H1 (cell line): ENCODE data around the gene RUVBL2. TPM values are rescaled to one million over a fixed set of nuclear protein-coding genes. Genes with fewer than 3 reads are reported as not detected.
"Not testable (repeated sequence)": the region's sequence is repeated elsewhere in the genome, so short reads cannot be mapped to it uniquely, and the experiment has no call there.

ENCODE experiments used
- CTCF ChIA-PET: fragments of 300-600 bp; sonication (Branson Sonifier 250); formaldehyde crosslinking; loops from one replicate; lab custom pipeline; 2021; ENCODE audit not compliant: partially characterized antibody; lab: Charles Lee
- POLR2A ChIA-PET: fragments of 300-600 bp; sonication (Branson Sonifier 250); formaldehyde crosslinking; loops from one replicate; lab custom pipeline; 2021; ENCODE audit warnings: inconsistent platforms; ENCODE audit not compliant: partially characterized antibody; lab: Charles Lee
- DNase-seq, 2 experiments: peaks; one replicate each; pipeline versions ENCODE4 v3.0.0 to v3.0.0-alpha.2; 2010 to 2022; ENCODE audit warnings: low spot score in 2 of 2, low read depth in 1 of 2, mixed read lengths in 1 of 2
- FAIRE-seq: peaks from 2 replicates; lab custom pipeline; 2011; peaks lifted over from hg19 to GRCh38; lab: Jason Lieb, UNC
- H2AFZ ChIP-seq: 2 replicates; pipeline ENCODE4 v1.8.1; 2012; ENCODE audit warnings: low read length, inconsistent platforms
- H2AK5ac ChIP-seq: 2 replicates; pipeline ENCODE4 v1.6.1; 2013; ENCODE audit warnings: low read depth, low read length
- H2BK120ac ChIP-seq: replicated peaks from 2 replicates; pipeline ENCODE3; 2013; ENCODE audit warnings: low read depth, low read length, inconsistent platforms
- H2BK12ac ChIP-seq: 2 replicates; pipeline ENCODE4 v1.6.1; 2013; ENCODE audit warnings: low read depth, low read length
- H2BK15ac ChIP-seq: 2 replicates; pipeline ENCODE4 v1.6.1; 2013; ENCODE audit warnings: low read length
- H2BK20ac ChIP-seq: 2 replicates; pipeline ENCODE4 v1.6.1; 2013; ENCODE audit warnings: low read length
- H2BK5ac ChIP-seq: 2 replicates; pipeline ENCODE4 v1.6.1; 2013; ENCODE audit warnings: low read depth, low read length
- H3K14ac ChIP-seq: 2 replicates; pipeline ENCODE4 v1.6.1; 2013; ENCODE audit warnings: inconsistent platforms; ENCODE audit not compliant: insufficient read length
- H3K18ac ChIP-seq: 2 replicates; pipeline ENCODE4 v1.6.1; 2013; ENCODE audit warnings: low read length; ENCODE audit errors: extremely low read depth
- H3K23ac ChIP-seq: 2 replicates; pipeline ENCODE4 v1.6.1; 2013; ENCODE audit warnings: inconsistent platforms; ENCODE audit not compliant: insufficient read length
- H3K23me2 ChIP-seq: 2 replicates; pipeline ENCODE4 v1.6.1; 2013; ENCODE audit warnings: low read depth, low read length
- H3K27ac ChIP-seq: 2 replicates; pipeline ENCODE4 v1.6.1; 2011; ENCODE audit warnings: low read depth, low read length, inconsistent platforms
- H3K27me3 ChIP-seq, 4 experiments: replicated peaks in 1 of 4; 1 replicate in 1 of 4; 2 replicates in 3 of 4; pipeline versions ENCODE4 v1.6.1 to v1.8.1; 2011 to 2013; ENCODE audit warnings: low read length in 3 of 4, mild to moderate bottlenecking in 3 of 4, inconsistent platforms in 2 of 4, mixed read lengths in 2 of 4, moderate library complexity in 1 of 4; ENCODE audit not compliant: control insufficient read depth in 3 of 4, insufficient read depth in 3 of 4; ENCODE audit errors: extremely low read depth in 1 of 4
- H3K36me3 ChIP-seq, 4 experiments: 2 replicates each; pipeline versions ENCODE4 v1.6.1 to v1.8.1; 2011 to 2013; ENCODE audit warnings: mild to moderate bottlenecking in 4 of 4, low read length in 3 of 4, moderate library complexity in 2 of 4, control low read depth in 1 of 4, inconsistent platforms in 1 of 4; ENCODE audit not compliant: insufficient read depth in 4 of 4, control insufficient read depth in 2 of 4
- H3K4ac ChIP-seq: replicated peaks from 2 replicates; pipeline ENCODE3; 2013; ENCODE audit warnings: low read length, low read depth, mixed read lengths, inconsistent platforms; ENCODE audit not compliant: insufficient read length
- H3K4me1 ChIP-seq, 4 experiments: replicated peaks in 1 of 4; 1 replicate in 1 of 4; 2 replicates in 3 of 4; pipeline versions ENCODE4 v1.6.1 to v1.8.1; 2011 to 2013; ENCODE audit warnings: low read length in 3 of 4, inconsistent platforms in 2 of 4, mixed read lengths in 1 of 4; ENCODE audit not compliant: insufficient read depth in 4 of 4, control insufficient read depth in 3 of 4
- H3K4me2 ChIP-seq, 2 experiments: 2 replicates each; pipeline versions ENCODE4 v1.6.1 to v1.8.1; 2011 to 2013; ENCODE audit warnings: low read depth in 2 of 2, low read length in 2 of 2, control low read depth in 1 of 2, inconsistent platforms in 1 of 2, mild to moderate bottlenecking in 1 of 2; ENCODE audit not compliant: insufficient read depth in 1 of 2
- H3K4me3 ChIP-seq, 4 experiments: fragments of 200-600, 300-600 bp in 1 of 4; sonication (generic), shearing (Covaris generic), sonication (Bioruptor Twin) in 1 of 4; 2 replicates each; pipeline versions ENCODE4 v1.5.1 to v1.8.1; 2011 to 2016; ENCODE audit warnings: low read length in 4 of 4, low read depth in 3 of 4, control low read depth in 2 of 4, inconsistent platforms in 2 of 4, mild to moderate bottlenecking in 2 of 4, mixed read lengths in 1 of 4, moderate library complexity in 1 of 4; ENCODE audit not compliant: insufficient read depth in 2 of 4; ENCODE audit errors: extremely low read depth in 1 of 4
- H3K56ac ChIP-seq: replicated peaks from 2 replicates; pipeline ENCODE3; 2013; ENCODE audit warnings: low read depth, mild to moderate bottlenecking, mixed read lengths, low read length, inconsistent platforms; ENCODE audit not compliant: insufficient read length
- H3K79me1 ChIP-seq: 2 replicates; pipeline ENCODE4 v1.6.1; 2013; ENCODE audit warnings: low read depth, low read length, control low read depth
- H3K79me2 ChIP-seq, 2 experiments: 2 replicates each; pipeline versions ENCODE4 v1.6.1 to v1.8.1; 2012 to 2013; ENCODE audit warnings: low read length in 2 of 2, mild to moderate bottlenecking in 2 of 2, inconsistent platforms in 1 of 2; ENCODE audit not compliant: insufficient read depth in 2 of 2, control insufficient read depth in 1 of 2
- H3K9ac ChIP-seq, 4 experiments: replicated peaks in 1 of 4; 1 replicate in 1 of 4; 2 replicates in 3 of 4; pipeline versions ENCODE4 v1.6.1 to v1.8.1; 2011 to 2013; ENCODE audit warnings: low read depth in 3 of 4, low read length in 3 of 4, control low read depth in 2 of 4, mild to moderate bottlenecking in 2 of 4, moderate library complexity in 2 of 4, inconsistent platforms in 1 of 4; ENCODE audit errors: extremely low read depth in 1 of 4
- H3K9me3 ChIP-seq, 2 experiments: 2 replicates each; pipeline versions ENCODE4 v1.6.1 to v1.8.1; 2012 to 2013; ENCODE audit warnings: mild to moderate bottlenecking in 2 of 2, moderate library complexity in 2 of 2, control low read depth in 1 of 2, inconsistent platforms in 1 of 2, low read depth in 1 of 2, low read length in 1 of 2, mixed read lengths in 1 of 2; ENCODE audit not compliant: insufficient read depth in 2 of 2
- H4K20me1 ChIP-seq, 2 experiments: replicated peaks in 1 of 2; 2 replicates each; pipeline versions ENCODE3 to v1.8.1; 2011 to 2013; ENCODE audit warnings: inconsistent platforms in 2 of 2, low read length in 2 of 2, mild to moderate bottlenecking in 1 of 2; ENCODE audit not compliant: insufficient read depth in 2 of 2, control insufficient read depth in 1 of 2
- H4K5ac ChIP-seq: 2 replicates; pipeline ENCODE4 v1.6.1; 2013; ENCODE audit warnings: low read length, low read depth, mixed read lengths, inconsistent platforms; ENCODE audit not compliant: insufficient read length
- H4K8ac ChIP-seq: 2 replicates; pipeline ENCODE4 v1.8.0; 2013; ENCODE audit warnings: mild to moderate bottlenecking, moderate library complexity, low read length, inconsistent platforms; ENCODE audit not compliant: insufficient read depth; ENCODE audit errors: extremely low read depth
- H4K91ac ChIP-seq: replicated peaks from 2 replicates; pipeline ENCODE3; 2013; ENCODE audit warnings: low read length, mixed read lengths, inconsistent platforms; ENCODE audit not compliant: insufficient read length
- CREB1 ChIP-seq: IDR thresholded peaks from 2 replicates; pipeline ENCODE4 v1.6.1; 2012; ENCODE audit warnings: inconsistent platforms
- KDM1A ChIP-seq: fragments of 200-600, 300-600 bp; sonication (generic); IDR thresholded peaks from 2 replicates; pipeline ENCODE4 v1.7.1; 2016; ENCODE audit warnings: mild to moderate bottlenecking, low read length, borderline replicate concordance
- RAD21 ChIP-seq, 2 experiments: IDR thresholded peaks in 1 of 2; conservative IDR thresholded peaks in 1 of 2; 2 replicates each; pipeline ENCODE4 v1.6.1; 2011; ENCODE audit warnings: low read depth in 2 of 2, low read length in 2 of 2, improper control_type of control experiment in 1 of 2, inconsistent platforms in 1 of 2, mild to moderate bottlenecking in 1 of 2, moderate library complexity in 1 of 2
- SP1 ChIP-seq: IDR thresholded peaks from 2 replicates; pipeline ENCODE4 v1.6.1; 2011; ENCODE audit warnings: low read depth, low read length
- TBP ChIP-seq: IDR thresholded peaks from 2 replicates; pipeline ENCODE4 v1.6.1; 2011; ENCODE audit warnings: low read depth, low read length, improper control_type of control experiment
- WGBS, 2 experiments: shearing (Covaris generic) in 1 of 2; methylation state at CpG; one replicate each; pipeline versions ENCODE4 v1.1.6 to v1.1.7; 2013 to 2015; ENCODE audit warnings: low lambda C conversion rate in 2 of 2, mixed read lengths in 2 of 2, inconsistent platforms in 1 of 2, low coverage in 1 of 2, missing lambda C conversion rate in 1 of 2; ENCODE audit not compliant: insufficient replicate concordance in 2 of 2, insufficient coverage in 1 of 2, insufficient read length in 1 of 2; ENCODE audit errors: extremely low coverage in 1 of 2, missing lambda C conversion rate in 1 of 2; 5-methylcytosine and 5-hydroxymethylcytosine counted together
- polyA plus RNA-seq, 7 experiments: library from polyadenylated mRNA; depleted of rRNA in 3 of 7; stranded (reverse) in 5 of 7; unstranded in 2 of 7; fragments of >200 nt in 5 of 7; fragments of 200-250 nt in 2 of 7; gene quantifications; 1 replicate in 5 of 7; 2 replicates in 1 of 7; 4 replicates in 1 of 7; pipeline versions ENCODE4 v1.2.1 to v1.2.3, GENCODE V29; 2011 to 2013; ENCODE audit warnings: missing spikeins in 2 of 7, mixed read lengths in 2 of 7
- total RNA-seq: library from RNA; stranded (reverse); fragmentation: NEBNext Ultra II Directional; extraction: Animal tissue kit (Norgen Biotek cat#: 25700); gene quantifications from 2 replicates; pipeline ENCODE4 v1.2.1, GENCODE V29; 2021
- TF ChIP-seq, protein P1 (sequence below), 3 experiments: IDR thresholded peaks; 1 replicate in 2 of 3; 2 replicates in 1 of 3; pipeline versions ENCODE4 v1.5.1 to v1.6.1; 2011; ENCODE audit warnings: low read length in 3 of 3, mild to moderate bottlenecking in 3 of 3, inconsistent platforms in 2 of 3, low read depth in 1 of 3, moderate library complexity in 1 of 3; ENCODE audit not compliant: insufficient read depth in 1 of 3; ENCODE audit errors: control extremely low read depth in 1 of 3
- TF ChIP-seq, protein P2 (sequence below): IDR thresholded peaks from 2 replicates; pipeline ENCODE4 v1.6.1; 2012; ENCODE audit warnings: inconsistent platforms
- TF ChIP-seq, protein P3 (sequence below): IDR thresholded peaks from 2 replicates; pipeline ENCODE4 v1.6.1; 2012; ENCODE audit warnings: inconsistent platforms

Gene RUVBL2
- total and polyA plus RNA-seq, 2 of the 8 experiments (the other 6 are each of a cell fraction or from before 2014, with no cell fraction given) = 152 to 247 TPM

DNA sequence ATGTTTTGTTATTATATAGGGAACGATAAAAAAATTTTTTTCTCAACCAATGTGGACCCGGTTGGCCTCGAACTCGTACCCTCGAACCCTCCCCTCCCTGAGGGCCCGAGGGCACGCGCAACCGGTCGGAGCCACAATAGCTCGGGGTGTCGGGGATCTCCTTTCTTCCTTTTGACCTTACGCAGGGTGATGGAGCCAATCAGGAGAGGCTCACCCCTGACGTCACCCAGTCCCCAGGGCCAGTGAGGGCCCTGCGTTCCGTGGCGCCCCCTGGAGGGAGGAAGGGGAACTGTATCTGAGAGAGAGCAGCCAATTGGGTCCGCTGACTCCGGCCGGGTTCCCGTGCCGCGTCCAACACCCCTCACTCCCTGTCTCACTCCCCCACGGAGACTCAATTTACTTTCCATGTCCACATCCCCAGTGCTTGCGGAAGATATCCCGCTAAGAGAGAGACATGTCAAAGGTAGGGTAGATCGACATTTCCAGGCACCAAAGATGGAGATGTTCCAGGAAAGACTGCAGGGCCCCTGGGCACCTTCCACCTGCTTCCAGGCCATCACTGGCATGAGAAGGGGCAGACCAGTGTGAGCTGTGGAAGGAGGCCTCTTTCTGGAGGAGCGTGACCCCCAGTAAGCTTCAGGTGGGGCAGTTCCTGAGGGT lies 38.1 kb downstream of the RUVBL2 start, which contains the start of gene CGB2:
Gene CGB2, plus strand, starts transcription at position 249 of the 660 bp plus-strand sequence. Its CDS starts 206 bp downstream, at position 455.
- not testable (repeated sequence) for H3K27ac ChIP-seq, H4K20me1 ChIP-seq, H3K9me3 ChIP-seq, H4K5ac ChIP-seq, H2AK5ac ChIP-seq, H2BK12ac ChIP-seq, H3K4me2 ChIP-seq, FAIRE-seq, H3K23me2 ChIP-seq, H2BK15ac ChIP-seq, H3K9ac ChIP-seq, H3K18ac ChIP-seq, H3K79me1 ChIP-seq, H3K79me2 ChIP-seq, H3K14ac ChIP-seq, H3K4ac ChIP-seq, H2BK5ac ChIP-seq, H3K4me1 ChIP-seq, H2AFZ ChIP-seq, H3K23ac ChIP-seq, H3K36me3 ChIP-seq, H4K91ac ChIP-seq, H2BK120ac ChIP-seq, H4K8ac ChIP-seq, H3K27me3 ChIP-seq, H3K56ac ChIP-seq, H2BK20ac ChIP-seq
- POLR2A ChIA-PET = interaction anchor here (0.6 kb wide), 1 partner anchor 39 kb away, joined by 3 read pairs; the partner anchor contains the start of gene GYS1
- H3K4me3 ChIP-seq = peak within 1 kb of the TSS in 2 of 4 experiments; percentile 13 to 34; a peak in 1 of 8 replicates
- DNase-seq = peak in 1 of 2 experiments; percentile 91
- 38% methylated on average over 27 of the region's 28 CpGs; no CpG with 5 or more reads in 1 of the 2 experiments for WGBS, 2 experiments
- CTCF ChIA-PET = interaction anchor here (0.6 to 2.5 kb wide), 12 partner anchors 10 to 513 kb away, joined by 3 to 9 read pairs (median 3); a partner anchor contains a TSS
- peak; percentile 17; the same call in 1 of the 2 replicates for TF ChIP-seq SP1
- peak; percentile 98 for TF ChIP-seq TBP
- 0 out of 2 replicates have a peak, but pooled peaks have one; percentile 16 for TF ChIP-seq KDM1A
- TF ChIP-seq, protein P1, sequence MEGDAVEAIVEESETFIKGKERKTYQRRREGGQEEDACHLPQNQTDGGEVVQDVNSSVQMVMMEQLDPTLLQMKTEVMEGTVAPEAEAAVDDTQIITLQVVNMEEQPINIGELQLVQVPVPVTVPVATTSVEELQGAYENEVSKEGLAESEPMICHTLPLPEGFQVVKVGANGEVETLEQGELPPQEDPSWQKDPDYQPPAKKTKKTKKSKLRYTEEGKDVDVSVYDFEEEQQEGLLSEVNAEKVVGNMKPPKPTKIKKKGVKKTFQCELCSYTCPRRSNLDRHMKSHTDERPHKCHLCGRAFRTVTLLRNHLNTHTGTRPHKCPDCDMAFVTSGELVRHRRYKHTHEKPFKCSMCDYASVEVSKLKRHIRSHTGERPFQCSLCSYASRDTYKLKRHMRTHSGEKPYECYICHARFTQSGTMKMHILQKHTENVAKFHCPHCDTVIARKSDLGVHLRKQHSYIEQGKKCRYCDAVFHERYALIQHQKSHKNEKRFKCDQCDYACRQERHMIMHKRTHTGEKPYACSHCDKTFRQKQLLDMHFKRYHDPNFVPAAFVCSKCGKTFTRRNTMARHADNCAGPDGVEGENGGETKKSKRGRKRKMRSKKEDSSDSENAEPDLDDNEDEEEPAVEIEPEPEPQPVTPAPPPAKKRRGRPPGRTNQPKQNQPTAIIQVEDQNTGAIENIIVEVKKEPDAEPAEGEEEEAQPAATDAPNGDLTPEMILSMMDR (IDR thresholded peaks at IDR 0.05; ENCODE audit: control extremely low read depth in 1 of 3, insufficient read depth in 1 of 3, low read depth in 1 of 3, low read length in 3 of 3) = peak; percentile 33 to 70 (median 34); a peak in 3 of 4 replicates
- peak; percentile 76 for TF ChIP-seq CREB1
- peak in 1 of 2 experiments; percentile 15; a peak in 1 of 4 replicates for TF ChIP-seq RAD21 (IDR thresholded peaks at IDR 0.05 in 1 of 2, conservative IDR thresholded peaks at IDR 0.05 in 1 of 2; ENCODE audit: low read depth in 2 of 2, low read length in 2 of 2)
- TF ChIP-seq, protein P2, sequence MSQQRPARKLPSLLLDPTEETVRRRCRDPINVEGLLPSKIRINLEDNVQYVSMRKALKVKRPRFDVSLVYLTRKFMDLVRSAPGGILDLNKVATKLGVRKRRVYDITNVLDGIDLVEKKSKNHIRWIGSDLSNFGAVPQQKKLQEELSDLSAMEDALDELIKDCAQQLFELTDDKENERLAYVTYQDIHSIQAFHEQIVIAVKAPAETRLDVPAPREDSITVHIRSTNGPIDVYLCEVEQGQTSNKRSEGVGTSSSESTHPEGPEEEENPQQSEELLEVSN = peak; percentile 40; the same call in 1 of the 2 replicates
- TF ChIP-seq, protein P3, sequence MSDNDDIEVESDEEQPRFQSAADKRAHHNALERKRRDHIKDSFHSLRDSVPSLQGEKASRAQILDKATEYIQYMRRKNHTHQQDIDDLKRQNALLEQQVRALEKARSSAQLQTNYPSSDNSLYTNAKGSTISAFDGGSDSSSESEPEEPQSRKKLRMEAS = peak; percentile 62; the same call in 1 of the 2 replicates
